DMS79 (cell line): ENCODE data around the gene PRKCQ.
"Not testable (repeated sequence)": the region's sequence is repeated elsewhere in the genome, so short reads cannot be mapped to it uniquely, and the experiment has no call there.

ENCODE experiments used
- DNase-seq: peaks from one replicate; lab custom pipeline; 2025; lab: John Stamatoyannopoulos, UW

The PRKCQ gene

DNA sequence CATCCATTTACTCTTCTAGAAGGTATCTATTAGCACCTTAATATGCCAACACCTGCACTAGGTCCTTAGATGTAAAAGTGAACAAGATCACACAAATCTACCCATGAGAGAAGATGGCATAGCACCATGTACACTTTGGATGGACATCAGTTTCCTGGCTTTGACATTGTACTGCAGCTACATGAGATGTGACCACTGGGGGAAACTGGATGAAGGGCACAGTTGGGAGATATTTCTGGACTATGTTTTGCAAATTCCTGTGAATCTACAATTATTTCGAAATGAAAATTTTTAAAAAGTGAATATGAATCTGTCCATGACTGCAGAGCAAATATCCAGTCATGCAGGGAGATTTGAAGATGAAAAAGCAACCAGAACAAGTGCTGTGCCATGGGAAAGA, 124.5 kb downstream of the PRKCQ start:
- DNase-seq, result no peak

DNA sequence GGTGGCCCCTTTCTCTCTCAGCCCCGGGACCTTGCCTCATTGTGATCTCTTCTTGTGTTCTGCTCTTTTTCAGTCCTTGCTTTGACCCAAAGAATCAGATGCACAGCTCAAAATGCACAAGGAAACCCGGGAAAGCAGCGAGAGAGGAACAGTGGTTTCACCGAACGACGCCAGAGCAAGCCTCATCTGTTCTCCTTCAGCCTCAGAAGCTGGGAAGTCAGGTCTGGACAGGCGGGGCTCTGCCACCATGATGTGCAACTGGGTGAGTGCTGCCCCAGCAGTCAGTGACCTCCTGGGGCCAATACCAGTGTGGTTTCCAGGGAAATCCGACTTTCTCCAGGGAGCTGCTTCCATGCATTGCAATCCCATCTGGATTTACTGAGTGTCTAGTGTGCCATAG, 133.4 kb downstream of the PRKCQ start:
- DNase-seq, result no peak

DNA sequence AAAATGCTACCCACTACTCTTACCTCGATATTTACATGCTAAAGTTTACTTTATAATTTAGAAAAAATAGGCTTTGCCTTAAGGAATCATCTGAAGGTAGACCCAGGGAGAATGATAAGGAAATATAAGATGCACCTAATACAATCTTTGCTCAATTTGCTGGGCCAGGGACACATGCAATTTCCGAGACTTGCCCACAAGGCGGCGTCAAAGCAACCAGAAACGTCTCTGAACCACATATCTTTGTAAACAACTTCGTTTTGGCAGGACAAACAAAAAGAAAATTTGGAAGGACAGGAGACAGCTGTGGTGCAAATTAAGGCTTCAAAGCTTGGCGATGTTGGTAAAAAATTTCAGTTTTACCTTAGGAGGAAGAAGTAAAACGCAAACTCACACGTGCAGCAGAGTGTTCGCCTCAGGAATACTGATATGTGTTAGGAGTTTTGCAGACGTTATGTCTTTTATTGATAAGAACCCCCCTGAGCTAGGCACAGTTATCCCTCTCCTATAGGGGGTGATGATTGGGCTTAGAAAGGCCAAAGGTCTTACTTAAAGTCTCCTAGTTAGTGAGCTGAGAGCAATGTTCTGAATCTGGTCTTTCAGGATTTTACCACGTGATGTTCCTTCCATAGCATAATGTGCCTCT, 134.3 kb downstream of the PRKCQ start:
- no peak for DNase-seq

DNA sequence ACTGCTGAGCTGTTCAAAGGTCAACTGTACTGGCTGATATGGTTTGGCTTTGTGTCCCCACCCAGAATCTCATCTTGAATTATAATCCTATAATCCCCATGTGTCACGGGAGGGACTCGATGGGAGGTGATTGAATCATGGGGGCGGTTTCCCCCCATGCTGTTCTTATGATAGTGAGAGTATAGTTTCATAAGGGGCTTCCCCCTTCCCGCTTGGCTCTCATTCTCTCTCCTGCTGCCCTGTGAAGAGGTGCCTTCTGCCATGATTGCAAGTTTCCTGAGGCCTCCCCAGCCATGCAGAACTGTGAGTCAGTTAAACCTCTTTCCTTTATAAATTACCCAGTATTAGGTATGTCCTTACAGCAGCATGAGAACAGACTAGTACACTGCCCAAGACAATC, 140.2 kb downstream of the PRKCQ start:
- not testable (repeated sequence) for DNase-seq

DNA sequence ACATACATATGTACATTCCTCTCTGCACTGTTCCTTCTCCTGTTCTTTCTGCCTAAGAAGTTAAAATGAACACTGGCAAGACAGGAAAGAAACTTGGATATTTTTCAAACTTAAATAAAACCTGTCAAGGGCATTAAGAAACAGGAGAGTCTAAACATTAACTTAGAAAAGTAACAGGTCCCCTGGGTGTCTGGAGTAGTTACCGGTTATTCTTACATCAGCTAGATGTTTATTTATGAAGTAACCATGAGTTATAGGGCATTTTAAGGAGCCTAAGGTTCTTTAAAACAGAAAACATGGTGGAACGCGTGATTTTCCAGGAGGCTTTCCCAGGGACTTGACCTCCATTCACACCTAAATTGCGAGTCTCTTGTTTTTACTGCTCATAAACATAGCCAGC, 148.2 kb downstream of the PRKCQ start:
- no peak for DNase-seq

DNA sequence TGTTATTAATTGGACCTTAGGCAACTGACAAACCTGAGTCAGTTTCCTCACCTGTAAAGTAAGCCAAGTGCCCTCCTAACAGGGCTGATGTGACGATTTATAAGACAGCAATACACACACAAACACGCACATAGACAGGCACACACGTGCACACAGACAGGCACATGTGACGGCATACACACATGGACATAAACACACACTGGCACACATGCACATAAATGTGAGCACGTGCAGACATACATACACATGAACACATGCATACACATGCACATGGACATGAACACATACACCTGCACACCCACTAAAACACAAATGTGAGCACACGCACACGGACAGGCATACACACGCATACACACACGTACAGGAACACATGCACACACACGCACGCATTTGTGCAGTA, 148.9 kb downstream of the PRKCQ start:
- DNase-seq, result no peak

DNA sequence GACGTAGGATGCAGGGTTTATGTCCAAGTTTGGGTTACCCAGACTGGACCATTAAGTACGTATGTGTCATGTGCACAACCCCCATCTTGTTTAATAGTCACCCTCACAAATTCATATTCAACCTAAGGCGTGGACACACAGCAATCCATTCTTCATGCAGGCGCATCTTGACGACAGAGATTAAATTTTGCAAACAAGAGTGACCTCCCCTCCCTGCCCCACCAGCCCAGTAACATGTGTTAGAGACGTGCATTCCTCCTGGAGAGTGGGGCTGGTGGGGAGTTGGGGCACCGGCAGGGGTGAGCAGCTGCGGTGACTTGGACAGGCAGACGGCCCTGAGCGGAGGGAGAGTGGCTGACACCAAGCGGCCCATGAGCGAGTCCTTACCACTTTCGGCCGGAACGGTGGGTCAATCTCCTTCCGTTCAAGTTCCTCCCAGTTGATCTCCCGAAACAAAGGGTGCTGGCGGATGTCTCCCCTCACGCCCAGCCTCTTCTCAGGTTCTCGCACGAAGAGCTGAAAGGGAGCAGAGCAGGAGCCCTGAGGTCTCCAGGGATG, 149.6 kb downstream of the PRKCQ start:
- no peak for DNase-seq

DNA sequence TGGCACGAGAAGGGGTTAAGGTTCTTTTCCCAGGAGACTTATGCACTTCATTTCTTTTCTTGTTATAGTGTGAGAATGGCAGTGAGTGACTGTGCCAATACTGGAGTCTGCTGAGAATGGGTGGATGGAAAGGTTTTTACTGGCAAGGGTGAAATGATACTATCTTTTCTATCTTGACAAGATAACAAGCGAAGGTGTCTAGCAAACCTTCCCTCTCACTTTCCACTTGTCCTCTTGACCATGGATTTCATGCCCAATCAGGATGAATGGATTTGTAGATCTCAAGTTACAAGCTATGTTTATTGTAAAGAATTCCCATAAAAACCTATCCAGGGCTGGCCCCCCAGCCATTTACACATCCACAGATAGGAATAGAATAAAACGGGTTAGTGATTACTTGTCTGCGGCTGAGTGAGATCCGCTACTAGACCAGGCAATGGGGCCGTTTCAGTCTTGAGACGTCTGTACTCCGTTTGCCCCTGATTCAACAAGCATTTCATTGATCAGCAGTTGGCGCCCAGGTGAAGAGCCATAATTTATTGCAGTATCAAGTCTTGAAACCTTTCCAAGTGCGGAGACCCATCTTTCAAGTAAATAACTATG, 152.6 kb downstream of the PRKCQ start:
- no peak for DNase-seq

DNA sequence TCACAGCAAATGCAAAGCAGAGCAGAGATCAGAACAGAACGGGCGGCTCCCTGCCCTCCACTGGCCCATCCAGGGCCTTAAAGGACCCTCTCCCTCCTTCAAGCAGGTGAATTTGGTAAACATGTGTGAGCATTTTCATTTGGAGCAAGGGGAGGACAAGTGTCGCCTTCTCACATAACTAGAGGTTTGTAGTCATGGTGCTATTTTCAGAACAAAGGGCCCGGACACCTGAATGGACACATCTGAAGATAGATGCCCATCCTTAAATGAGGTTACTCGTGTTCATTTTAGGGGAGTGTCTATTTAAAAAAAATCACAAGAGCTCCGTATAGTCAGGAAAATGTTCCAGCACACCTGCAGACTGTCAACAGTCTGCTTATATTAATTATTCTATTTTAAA, 153.8 kb downstream of the PRKCQ start:
- no peak for DNase-seq

DNA sequence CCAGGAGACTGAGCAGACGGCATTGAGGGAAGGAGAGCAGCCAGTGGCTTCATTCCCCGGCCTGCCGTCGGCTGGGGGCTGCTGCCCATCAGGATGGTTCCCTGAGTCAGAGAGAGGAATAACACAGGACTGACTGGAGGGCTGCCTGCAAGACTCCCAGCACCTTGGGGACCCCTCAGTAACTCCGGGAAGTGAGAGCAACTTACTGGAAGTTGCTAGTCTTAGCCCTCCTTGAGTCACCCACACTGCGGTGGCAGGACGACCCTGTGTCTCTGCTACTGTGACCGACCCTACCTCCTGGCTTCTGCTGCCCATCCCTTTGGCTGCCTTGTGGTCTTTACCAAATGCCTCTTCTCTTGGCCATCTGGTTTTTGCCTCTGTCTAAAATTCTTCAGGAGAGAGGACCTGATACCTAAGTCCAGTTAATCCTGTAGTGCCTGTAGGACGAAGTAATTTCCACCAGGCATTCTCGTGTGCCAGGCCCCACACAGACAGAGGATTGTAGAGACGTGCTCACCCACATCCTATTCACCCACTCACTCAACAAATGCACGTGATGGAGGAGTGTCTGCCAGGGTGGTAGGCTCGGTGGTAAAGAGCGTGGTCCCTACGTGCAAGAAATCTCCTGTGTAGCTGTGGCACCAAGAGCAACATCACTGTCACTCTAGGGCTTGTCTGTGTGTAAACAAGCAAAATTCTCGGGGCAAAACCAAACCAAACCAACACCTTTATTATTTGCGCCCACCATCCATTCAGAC, 156.5 kb downstream of the PRKCQ start:
- DNase-seq, result no peak

DNA sequence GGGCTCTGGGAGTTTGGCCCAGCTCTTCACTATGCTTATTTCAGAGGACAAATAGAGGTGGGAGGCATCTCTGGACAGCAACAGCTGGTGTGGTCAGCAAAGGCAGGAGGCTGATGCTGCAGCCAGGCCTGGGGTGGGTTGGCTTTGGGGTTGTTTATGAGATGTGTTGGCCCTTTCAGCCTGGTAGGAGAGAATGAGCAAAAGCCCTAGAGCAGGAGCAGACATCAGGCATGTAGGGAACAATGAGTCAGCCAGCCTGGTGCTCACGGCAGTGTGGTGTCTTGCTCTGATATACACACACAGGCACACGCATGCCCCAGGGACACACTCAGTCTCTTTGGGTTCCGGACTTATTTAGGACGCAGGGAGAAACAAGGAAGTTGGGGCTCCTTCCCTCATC, 157.1 kb downstream of the PRKCQ start:
- no peak for DNase-seq

DNA sequence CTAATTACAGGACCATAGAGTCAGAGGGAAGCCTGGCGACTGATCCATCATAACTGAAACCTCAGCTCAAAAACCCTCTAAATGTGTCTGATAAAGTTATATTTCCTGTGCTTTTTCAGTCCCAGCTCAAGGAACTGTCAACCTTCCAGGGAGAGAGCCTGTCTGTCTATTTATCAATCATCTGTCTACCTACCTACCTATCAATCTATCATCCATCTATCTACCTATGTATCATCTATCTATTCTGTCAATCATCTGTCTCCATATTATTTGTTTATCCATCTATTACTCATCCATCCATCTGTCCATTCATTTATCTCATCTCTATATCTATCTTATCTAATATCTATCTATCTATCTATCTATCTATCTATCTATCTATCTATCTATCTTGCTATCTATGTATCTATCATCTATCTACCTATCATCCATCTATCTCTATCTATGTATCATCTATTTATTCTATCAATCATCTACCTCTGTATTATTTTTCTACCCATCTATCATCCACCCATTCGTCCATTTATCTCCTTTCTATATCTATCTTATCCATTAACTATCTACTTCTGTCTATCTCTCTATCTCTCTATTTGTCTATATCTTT, 161.4 kb downstream of the PRKCQ start:
- DNase-seq, result no peak

DNA sequence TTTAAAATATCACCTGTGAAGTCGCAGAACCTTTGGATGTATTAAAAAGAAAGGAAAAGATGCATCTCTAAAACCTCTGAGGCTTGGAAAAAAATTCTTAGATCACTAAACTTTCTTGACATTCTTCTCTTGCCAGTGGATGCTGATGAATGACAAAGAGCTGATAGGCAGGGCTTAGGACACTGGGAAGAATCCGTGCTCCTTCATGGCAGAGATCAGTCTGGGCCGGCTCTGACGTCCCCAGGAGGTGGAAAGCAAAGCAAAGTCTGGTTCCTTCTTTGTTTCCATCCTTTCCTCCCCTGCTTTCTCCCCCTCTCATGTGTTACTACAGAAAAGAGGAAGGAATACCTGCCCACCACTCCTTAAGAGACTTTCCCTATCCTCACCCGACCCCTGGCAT, 161.9 kb downstream of the PRKCQ start:
- DNase-seq, result no peak

DNA sequence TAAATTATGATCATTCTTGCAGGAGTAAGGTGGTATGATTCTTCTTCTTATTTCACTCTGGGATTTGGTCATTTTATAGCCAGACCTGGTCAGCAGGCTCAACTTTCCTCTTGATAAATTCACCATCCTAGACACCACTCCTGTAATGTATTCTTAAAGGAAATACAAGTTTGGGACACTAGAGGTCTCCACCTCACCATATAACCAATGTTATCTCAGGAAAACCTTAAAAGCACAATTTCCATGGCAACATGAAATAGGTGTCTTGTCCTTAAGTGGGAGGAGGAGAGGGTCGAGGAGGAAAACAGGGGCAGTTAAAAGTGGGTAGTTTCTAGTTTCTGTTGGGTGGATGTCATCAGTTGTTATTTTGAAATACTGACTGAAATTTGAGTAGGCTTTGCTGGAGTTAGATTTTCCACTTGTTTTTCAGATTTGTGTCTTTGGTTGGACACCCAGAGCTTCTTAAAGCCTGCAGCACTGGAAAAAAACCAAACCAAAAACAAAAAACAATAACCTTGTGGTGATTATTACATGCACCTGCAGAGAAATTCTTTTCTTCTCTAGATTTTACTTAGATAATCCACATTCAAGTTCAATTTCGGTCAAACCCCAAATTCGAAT, 163.1 kb downstream of the PRKCQ start:
- no peak for DNase-seq

DNA sequence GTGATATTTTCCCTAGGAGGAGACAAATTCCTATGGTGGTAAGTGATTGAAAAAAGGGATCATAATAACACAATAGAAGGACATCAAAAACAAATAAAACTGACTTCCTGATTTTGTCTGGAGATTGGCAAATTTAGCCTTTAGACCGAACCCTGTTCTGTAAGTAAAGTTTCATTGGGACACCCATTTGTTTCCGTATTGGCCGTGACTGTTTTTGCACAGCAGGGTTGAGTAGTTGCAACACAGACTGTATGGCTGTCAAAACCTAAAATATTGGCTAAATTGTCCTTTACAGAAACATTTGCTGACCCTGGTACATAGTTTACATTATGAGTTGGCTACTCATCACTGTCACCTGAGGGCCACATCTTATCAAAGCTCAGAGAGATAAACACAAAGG, 168.6 kb downstream of the PRKCQ start:
- no peak for DNase-seq

DNA sequence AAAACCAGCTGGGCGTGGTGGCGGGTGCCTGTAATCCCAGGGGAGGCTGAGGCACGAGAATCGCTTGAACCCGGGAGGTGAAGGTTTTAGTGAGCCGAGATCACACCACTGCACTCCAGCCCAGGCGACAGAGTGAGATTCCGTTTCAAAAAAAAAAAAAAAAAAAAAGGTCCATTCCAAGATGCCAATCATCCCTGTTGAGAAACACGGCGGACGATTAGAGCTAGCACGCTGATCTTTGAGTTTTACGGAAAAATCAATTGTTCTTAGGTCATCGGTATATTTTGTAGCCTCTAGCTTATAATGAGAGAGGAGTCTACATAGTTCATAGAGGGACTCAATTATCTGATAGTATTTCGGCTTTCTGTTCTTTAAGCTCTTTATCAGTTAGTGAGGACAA, 169.2 kb downstream of the PRKCQ start:
- DNase-seq, result no peak

DNA sequence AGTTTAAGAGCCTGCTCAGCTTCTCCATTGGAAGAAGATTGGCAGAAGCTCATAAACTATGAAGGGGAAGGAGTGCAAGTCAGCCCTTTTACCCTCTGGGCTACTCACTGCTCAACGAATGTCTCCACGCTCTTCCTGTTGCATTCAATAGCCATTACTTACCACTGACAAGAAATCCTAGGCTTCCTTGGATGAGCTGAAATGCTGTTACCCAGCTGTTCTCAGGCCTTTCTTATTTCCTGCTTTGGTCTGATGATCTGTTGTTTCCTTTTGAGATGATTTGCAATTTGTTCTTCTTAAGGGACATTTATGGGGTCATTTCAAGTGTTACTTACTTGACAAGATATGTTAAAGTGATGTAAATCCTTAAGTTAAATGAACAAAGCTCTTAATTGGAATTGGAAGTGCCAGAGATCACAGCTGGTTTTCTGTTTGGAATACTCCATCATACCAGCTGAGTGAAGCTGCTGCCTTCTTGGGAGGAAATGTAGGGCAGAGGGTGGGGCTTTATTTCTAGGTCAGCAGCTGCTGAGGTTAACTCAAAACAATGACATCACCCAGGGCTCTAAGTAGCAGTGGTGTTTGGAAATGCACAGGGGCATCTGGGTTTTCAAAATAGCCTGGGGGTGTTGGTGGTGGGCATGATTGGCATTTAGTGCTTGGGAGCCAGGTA, 170.0 kb downstream of the PRKCQ start:
- DNase-seq, result no peak

DNA sequence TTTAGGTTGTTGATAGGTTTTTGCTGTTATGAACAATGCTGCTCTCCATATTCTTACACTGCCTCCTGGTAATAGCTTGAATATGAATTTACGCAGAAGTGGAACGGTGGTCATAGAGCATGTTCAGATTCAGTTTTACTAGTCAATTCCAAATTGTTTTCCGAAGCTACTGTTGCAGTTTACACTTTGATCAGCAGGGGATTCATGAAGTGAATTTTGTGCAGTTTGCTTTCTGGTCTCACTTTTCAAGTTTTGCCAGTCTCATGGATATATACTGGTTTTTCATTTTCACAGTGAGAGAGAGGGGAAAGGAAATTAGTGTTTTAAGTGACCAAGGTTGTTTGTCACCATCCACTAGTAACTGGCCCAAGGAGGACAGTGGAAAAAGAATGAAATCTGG, 171.3 kb downstream of the PRKCQ start:
- no peak for DNase-seq

DNA sequence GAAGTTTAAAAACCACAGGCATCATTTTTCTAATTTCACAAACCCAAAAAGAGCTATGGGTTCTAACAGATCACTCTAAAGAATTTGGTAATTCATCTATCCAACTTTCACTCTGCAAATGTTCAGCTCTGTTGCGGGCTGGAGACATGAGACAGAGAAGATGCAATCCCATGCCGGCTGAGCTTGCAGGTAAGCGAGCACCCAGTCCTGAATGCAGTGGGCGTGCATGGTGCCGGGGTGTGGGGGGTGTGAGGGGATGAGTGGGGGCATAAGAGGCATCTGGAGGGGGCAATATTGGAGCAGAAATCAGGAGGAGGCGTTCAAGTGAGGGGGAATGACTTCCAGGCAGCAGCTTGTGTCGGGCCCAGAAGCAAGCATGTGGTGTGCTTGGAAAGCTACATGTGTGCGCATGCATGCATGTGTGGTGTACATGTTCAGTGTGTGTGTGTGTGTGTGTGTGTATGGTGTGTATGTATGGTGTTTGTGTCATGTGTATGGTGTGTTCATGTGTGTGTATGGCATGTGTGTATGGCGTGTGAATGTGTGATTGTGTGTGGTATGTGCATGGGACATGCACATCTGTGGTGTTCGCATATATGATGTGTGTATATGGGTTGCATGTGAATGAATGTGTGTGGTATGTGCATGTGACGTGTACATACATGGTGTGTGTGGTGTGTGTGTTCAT, 172.9 kb downstream of the PRKCQ start:
- no peak for DNase-seq

DNA sequence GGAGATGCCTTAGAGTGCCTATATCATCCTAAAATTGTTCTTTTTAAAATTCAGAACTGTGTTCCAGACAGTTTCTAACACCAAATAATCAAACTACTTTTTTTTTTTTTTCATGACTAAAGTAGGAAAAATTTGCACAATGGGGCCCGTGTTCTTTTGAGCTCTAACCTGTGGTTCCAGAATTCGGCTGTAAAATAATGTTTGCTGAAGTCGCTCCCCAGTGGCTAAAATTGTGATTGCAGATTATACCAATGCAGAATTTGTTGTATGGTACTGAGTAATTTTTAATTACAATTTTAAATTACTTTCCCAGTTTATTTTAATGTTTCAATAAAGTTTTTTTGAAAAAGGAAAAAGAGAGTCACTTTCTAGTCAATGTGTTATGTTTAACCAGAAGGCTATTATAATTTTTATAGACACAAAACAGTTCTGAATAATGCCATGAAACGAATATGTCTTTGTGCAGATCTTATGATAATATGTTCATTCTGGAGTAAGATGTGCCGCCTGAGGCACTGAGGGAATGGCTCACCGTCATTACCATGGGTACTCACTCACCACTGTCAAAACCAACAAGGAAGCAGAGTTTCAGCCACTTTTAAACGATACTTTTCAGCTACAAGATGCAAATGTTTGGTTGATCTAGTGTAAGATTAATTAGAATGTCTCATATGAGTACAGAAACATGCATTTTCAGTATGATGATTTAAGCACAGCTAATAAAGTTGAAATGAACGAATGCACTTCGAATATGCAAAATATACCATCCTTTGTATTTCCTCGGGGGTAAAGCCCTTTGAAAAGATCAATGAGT, 173.6 kb downstream of the PRKCQ start:
- no peak for DNase-seq
